Stimulated activated CD8-positive, alpha-beta memory T cell treated with anti-CD3 and anti-CD28 coated beads, Interleukin-4, amount 100 ng/mL, for 4 hours (primary cell): ENCODE results near the gene CPT1B.
A peak's percentile ranks its signal among the peaks of the same experiment; 100 is the strongest.

ENCODE experiments used
- DNase-seq, 2 donors: peaks; one replicate each; pipeline ENCODE4 v3.0.0-alpha.2; 2020; ENCODE audit warnings: low read depth in 2 of 2, low spot score in 1 of 2

The CPT1B gene

DNA sequence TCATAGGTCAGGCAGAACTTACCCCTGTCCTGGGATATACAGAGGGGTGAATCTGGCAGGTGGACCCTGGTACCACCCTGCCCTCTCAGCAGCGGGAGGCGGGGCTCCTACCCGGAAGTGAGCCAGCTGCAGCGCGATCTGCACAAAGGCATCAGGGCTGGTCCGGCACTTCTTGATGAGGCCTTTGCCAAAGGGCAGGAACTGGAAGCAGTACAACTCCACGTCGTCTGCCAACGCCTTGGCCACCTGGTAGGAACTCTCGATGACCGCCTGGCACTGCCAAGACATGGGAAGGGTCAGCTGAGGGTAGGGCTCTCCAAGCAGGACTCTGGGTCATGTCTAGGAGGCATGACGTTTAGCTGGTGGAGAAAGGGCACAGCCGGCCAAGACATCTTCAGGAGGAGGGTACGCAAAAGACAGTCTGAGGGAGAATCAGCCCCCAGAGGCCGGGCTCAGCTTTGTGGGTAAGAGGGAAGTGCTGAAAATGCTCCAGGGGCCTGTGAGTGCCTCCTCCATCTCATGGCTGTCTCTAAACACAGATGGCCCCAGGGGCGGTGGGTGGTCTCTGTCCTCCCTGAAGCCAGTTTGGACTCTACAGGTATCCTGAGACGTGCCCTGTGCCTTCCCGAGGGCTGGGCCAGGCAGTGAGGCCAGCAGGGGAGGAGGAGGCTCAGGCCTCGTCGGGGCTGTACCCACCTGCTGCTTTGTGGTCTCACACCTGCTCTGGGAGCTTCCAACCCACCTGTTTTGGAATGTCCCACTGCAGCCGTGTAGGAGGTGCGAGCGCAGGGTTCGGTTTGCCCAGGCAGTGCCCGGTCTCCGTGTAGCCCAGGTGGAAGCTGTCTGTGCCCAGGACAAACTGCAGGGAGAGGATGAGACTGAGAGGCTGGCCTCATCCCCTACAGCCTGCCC, 6.7 kb downstream of the CPT1B start:
- no peak for DNase-seq

DNA sequence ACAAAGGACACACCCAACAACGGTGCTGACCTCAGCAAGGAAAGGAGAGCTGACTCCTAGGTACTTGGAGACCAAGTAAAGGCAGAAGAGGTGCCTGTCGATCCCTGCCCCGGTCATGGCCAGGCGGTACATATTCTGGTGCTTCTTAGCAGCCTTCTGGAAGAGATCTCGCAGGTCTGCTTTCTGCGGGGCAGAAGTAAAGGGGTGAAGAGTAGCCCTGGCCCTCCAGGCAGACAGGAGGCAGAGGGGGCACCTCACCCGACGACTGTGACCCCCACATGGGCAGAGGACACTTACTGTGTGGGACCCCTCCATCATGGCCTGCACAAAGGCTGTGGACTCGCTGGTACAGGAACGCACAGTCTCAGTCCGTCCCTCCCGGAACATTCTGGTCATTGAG, 7.4 kb downstream of the CPT1B start:
- no peak for DNase-seq

DNA sequence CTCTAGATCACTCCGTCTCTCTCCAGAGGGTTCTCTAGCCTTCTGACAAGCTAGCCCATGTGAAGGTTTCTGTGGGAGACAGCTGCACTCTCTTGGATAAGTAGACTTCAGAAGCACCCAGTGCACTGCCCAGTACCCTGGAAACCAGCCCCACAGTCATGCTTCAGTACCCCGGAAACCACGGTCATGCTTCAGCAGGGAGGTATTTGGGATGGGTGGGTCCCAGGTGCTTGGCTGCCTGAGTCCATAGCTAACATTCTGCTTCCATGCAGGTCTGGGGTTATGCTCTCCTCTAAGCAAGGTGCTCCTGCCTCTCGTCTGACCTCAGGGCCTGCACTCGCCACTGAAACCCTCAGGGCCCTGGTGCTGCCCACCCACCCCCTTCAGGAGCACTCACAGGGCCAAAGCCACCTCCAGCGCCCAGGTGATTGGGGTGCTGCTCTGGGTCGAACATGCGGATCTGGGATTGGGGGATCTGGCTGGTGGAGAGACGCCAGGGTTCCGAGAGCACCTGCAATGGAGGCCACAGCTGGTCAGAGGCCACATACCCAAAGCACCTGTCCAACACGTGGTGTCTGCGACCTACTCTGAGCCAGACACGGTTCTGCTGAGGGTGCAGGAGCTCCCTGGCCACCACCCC, 8.2 kb downstream of the CPT1B start:
- DNase-seq = no peak

DNA sequence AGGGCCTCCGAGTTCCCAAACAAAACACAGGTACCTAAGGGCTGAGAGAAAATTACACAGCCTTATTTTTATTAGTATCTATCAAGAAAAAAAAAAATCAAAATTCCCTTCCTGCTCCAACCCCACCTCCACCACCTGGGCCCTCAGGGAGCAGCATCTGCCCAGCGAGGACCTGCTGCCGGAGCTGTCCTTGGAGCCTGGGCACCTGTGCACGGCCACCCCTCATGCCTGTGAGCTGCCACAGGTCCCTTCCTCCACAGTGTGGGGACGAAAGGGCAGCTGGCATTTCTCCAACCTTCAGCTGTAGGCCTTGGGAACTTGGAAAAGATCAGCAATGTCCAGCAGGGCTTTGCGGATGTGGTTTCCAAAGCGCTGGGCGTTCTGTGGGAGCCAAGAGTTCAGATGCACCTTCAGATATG, 9.2 kb downstream of the CPT1B start:
- DNase-seq = no peak

DNA sequence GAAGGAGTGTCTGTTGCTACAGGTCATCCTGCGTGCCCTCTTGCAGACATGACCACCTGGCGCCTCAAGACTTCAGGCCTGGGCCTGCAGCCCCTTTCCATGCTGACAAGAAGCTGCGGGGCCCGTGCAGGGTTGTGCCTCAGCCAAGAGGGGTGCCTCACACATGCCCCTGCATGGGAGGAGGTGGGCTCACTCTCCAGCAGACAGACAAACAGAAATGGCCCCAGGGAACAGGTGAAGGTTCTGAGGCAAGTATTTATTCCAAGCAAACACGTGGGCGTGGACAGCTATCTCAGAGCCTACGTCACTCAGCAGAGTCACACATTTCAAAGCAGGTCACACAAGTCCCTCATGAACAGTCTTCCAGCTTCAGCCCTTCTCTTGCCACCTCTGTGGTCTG, 9.6 kb downstream of the CPT1B start:
- no peak for DNase-seq

DNA sequence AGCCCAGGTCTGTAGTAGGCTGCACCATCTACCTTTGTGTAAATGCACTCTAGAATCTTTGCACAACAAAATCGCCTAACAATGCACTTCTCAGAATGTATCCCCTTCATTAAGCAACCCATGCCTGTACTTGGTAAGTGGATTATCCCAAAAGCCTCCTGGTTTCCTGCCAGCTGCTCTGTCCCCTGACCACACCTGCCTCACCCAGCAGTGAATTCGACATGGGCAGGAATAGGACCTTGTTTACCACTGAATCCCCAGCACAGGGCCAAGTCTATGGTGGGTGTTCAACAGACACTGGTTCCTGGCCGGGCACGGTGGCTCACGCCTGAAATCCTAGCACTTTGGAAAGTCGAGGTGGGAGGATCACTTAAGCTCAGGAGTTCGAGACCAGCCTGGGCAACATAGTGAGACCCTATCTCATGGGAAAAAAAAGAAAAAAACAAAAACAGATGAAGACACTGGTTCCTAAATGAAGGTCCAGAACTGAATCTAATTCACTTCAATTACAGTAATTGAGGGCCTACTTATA, 10.4 kb downstream of the CPT1B start:
- no peak for DNase-seq

DNA sequence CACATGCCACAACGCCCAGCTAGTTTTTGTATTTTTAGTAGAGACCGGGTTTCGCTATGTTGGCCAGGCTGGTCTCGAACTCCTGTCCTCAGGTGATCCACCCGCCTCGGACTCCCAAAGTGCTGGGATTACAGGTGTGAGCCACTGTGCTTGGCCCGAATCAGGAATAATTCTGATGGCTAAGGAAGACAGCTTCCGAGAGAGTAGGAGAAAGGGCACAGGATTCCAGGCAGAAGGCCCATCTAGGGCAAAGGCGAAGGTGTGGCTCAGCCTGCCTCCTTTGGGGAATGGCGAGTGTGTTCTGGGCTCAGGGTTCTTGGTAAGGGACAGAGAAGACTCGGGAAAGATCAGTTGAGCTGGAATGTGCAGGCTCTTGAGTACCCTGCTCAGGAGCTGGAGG, 13.9 kb downstream of the CPT1B start:
- no peak for DNase-seq

DNA sequence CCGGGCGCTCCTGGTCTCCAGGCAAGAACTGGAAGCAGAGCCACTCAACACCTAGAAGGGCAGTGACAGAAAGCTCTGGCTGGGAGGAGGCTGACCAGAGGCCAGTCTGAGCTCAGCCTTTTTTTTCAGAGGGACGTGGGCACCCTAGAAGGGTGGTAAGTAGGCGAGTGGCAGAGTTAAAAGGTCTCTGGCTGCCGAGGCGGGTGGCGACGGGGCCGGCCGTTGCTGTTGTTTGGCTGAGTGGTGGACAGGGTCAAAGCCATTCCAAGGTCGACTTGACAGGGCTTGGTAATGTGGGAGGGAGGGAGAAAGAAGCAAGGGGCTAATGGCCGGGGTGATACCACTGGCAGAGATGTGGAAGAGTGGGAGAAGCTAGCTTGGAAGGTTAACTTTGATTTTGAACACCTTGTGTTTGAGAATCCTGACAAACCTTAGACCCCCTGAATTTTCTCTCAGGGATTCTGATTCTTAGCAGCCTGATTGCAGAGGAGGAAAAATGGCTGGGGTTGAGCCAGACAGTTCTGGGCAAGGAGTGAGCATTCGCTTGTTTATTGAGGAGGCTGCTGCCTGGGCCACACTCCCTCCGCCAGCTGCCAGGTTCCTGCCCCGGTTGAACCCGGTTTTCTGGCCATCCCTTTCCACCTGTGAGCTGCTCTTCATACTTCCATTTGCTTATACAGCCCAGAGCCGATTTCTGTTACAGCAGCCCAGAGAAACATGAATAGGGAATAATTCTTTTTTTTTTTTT, 14.6 kb downstream of the CPT1B start:
- no peak for DNase-seq

DNA sequence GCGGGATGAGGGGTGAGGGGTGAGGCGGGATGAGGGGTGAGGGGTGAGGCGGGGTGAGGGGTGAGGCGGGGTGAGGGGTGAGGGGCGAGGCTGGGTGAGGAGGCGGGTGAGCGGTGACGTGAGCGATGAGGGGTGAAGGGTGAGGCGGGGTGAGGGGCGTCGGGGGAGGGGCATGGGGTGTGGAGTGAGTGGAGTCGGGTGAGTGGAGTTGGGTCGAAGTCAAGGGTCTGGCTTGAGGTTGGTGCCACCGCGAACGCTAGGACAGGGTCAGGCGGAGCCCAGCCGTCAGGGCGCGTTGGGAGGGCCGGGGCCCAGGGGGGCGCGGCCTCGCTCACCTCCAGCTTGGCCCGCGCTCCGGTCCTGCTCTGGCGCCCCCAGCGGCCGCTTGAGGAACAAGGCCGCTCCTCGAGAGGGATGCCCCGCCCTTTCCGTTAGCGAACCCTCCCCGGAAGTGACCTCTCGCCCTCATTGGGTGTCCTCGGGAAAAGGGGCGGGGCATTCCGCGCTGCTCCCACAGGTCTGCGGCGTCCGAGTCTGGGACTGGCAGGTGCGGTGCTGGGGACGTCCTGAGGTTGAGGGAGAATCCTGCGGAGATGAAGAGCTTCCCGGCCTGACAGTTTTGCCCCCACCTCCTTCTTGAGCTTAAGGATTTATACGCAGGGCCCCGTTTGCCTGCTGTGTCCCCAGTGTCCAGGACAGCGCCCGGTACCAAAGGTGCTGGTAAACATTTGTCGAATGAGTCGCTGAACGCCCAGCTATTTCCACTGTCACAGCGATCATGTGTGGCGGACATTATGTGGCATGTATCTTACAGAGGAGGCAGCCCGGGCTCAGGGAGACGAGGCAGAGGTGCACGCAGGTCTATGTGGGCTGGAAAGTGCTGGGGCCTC, 15.5 kb downstream of the CPT1B start, which contains the start of gene SYCE3:
Gene SYCE3 (minus strand): TSS at position 397 of the 890 bp plus-strand sequence. CDS start 6,514 bp downstream, outside the sequence.
- DNase-seq = peak; percentile 91 to 96

DNA sequence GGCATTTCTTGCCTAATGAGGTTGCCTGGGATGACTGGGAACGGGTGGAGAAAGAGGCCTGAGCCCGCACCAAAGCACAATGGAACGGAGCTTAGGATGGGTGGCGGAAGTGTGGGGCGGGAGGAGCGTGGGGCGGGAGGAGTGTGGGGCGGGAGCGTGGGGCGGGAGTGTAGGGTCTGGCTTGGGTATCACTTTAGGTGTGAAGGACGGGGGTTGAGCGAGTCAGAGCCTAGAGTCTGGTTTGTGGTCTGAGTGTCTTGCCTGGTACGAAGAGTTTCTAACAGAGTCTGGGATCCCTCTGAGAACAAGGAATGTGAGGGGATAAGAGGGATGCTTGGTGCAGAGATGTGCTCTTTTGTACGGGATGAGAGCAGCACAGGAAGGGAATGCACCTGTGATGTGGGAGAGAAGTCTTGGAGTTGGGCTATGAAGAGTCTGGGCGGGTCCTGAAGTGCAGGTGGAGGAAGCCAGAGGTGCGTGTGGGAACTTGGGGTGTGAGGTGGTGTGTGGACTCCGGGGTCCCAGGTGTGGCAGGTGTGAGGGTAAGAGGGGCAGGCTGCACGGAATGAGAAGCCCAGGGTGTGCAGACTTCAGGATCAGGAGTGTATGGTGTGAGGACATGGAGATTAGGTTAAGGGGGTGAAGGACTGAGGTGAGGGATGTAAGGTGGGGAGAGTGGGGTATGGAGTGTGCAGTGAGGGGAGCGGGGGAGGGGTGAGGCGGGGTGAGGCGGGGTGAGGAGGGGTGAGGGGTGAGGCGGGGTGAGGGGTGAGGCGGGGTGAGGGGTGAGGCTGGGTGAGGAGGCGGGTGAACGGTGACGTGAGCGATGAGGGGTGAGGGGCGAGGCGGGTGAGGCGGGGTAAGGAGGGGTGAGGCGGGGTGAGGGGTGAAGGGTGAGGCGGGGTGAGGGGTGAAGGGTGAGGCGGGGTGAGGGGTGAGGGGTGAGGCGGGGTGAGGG, 16.5 kb downstream of the CPT1B start:
- DNase-seq = no peak

DNA sequence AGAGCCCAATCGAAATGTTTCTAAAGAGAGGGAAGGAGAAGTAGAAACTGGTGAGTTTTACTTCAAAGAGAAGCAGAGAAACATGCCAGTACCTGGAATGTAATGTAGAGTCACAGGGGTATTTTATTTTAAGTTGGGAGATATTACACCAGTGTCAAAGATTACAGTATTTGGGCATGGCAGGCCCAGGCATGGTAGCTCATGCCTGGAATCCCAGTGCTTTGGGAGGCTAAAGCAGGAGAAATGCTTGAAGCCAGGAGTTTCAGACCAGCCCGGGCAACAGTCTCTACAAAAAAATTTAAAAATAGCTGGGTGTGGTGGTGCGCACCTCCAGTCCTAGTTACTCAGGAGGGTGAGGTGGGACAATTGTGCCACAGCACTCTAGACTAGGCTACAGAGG, 18.2 kb downstream of the CPT1B start:
- DNase-seq = no peak

DNA sequence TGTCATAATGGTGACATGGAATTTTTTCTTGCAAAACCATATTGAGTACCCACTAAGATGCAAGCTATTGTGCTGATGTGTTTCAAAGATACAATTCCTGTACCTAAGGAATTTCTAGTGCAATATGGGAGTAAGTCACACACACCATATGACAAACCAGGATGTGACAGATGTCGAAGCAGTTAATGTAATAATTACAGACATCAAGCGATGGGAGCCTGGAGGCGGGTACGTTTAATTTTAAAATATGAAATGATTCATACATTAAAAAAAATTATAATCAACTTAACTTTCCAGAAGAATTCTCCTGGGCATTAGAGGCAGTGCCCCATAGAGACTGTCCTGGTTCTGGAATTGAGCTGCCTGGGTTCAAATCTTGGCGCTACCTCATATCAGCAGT, 21.5 kb downstream of the CPT1B start:
- no peak for DNase-seq

DNA sequence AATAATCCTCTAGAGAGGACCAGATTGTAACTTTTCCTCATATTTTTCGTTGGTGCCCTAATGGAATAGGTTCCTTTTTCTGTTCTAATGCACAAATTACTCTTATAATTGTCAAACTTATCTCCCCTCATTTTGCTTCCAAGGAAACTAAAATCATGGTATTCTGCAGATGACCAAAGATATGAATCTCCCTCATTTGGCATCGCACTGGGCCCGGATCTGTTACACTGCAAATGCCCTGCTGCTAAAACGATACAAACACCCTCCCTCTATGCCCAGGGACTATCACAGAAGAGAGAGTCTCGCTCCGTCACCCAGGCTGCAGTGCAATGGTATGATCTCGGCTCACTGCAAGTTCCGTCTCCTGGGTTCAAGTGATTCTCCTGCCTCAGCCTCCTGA, 24.9 kb downstream of the CPT1B start:
- DNase-seq = no peak

DNA sequence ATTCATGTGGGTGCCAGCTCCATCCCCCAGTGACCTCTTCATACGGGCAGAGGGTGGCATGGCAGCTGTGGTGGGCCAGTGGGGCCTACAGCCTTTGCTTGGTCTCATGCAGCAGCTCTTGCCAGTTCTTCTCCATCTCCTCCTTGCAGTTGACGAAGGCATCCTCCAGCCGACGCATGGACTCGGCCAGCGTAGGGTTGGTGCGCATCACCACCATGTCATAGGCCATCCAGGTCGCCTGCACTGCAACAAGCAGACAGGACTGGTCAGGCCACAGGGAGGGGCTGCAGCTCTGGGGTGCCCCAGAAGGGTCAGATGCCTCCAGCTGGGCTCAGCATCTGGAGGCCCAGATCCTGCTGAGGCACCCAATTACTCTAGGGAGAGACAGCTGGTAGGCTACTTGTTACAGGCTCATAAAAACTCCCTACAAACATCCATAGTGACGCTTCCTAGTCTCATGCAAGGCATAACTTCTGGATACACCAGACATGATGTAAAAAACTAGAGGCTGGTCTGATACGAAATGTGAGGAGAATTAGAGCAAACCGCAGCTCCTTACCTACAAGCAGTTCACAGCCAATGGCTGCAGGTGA, 27.0 kb downstream of the CPT1B start:
- DNase-seq = no peak

DNA sequence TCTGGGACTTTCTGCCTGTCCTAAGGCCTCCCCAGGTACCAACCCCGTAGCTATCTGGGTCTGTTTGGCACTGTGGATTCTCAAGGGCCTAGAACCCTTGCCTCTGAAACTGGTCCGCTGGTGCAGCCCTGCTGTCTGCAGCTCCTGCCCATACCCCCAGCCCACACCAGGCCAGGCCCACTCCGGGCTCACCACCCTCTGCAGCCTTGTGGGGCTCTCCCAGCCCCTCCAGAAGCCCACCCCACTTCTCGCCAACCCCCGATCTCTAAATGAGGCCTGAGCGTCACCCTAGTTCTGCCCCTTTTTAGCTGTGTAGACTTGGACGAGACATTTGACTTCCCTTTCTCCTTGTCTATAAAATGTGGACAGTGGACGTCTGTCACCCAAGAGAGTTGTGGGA, 27.8 kb downstream of the CPT1B start:
- no peak for DNase-seq

DNA sequence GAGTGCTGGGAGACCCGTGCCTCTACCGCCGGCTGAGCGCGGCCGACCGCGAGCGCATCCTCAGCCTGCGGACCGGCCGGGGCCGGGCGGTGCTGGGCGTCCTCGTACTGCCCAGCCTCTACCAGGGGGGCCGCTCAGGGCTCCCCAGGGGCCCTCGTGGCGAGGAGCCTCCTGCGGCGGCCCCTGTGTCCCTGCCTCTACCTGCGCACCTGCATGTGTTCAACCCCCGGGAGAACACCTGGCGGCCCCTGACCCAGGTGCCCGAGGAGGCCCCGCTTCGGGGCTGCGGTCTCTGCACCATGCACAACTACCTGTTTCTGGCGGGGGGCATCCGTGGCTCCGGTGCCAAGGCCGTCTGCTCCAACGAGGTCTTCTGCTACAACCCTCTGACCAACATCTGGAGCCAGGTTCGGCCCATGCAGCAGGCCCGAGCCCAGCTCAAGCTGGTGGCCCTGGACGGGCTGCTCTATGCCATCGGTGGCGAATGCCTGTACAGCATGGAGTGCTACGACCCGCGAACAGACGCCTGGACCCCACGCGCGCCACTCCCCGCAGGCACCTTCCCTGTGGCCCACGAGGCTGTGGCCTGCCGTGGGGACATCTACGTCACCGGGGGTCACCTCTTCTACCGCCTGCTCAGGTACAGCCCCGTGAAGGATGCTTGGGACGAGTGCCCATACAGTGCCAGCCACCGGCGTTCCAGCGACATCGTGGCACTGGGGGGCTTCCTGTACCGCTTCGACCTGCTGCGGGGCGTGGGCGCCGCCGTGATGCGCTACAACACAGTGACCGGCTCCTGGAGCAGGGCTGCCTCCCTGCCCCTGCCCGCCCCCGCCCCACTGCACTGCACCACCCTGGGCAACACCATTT, 29.1 kb downstream of the CPT1B start:
- no peak for DNase-seq

DNA sequence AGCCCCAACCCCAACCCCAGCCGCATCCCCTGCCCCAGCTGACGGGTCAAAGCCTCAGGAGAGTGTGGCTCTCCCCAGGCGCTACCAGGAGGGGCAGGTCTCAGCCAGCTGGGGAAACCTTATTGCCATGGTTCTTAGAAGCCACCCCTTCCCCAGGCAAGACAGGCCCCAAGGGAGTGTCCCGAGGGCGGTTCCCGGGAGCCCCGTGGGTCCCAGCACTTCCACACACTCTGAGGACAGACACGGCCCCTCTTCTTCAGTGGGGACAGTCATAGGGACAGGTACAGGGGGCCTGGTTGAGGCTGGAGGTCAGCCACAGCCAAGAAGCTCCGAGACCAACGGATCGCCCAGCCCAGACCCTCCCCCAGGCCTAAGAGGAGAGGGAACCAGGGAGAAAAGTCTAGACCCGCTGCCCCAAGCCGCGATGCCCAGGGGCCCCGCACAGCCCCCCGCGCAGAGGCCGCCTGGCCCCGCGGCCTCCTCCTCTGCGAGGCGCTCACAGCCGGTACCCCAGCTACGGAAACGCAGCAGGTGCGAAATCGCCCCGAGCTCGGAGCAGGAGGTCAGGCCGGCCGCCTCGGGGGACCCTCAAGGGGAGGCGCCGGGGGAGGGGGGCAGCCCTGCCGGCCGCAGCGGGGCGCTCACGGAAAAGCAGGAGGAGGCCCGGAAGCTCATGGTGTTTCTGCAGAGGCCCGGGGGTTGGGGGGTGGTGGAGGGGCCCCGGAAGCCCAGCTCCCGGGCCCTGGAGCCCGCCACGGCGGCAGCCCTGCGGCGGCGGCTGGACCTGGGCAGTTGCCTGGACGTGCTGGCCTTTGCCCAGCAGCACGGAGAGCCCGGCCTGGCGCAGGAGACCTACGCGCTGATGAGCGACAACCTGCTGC, 29.9 kb downstream of the CPT1B start:
- no peak for DNase-seq
